DND-41 (cell line): ENCODE results near the gene BOLA3.
A peak's percentile ranks its signal among the peaks of the same experiment; 100 is the strongest.

Source experiments
- CTCF ChIP-seq: IDR thresholded peaks from 2 replicates; pipeline ENCODE4 v1.5.1; 2012; ENCODE audit warnings: borderline replicate concordance, low read length, moderate library complexity, mild to moderate bottlenecking; ENCODE audit not compliant: poor library complexity, severe bottlenecking; ENCODE audit errors: extremely low read depth
- EZH2 ChIP-seq: IDR thresholded peaks from 3 replicates; pipeline ENCODE4 v1.6.1; 2012; ENCODE audit warnings: borderline replicate concordance, low read depth, mild to moderate bottlenecking, moderate library complexity, low read length, inconsistent platforms; ENCODE audit not compliant: severe bottlenecking

DNA sequence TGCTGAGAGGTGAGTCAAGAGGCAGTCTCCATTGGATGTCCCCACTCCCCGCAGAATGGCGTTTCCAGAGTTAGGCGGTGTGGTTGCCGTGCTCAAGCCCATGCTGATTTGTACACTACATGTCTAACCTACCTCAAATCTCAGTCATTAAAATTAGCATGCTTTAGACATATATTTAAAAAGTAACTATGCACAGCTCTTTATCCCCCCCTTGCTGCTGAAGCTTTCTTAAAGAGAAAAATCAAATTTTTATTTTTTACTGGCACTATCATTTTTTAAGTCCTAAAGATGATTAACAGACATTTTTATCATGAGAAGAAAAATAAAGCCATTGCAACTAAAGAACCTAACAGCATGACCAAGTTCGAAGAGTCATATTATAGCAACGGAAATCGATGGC lies 42.9 kb downstream of the BOLA3 start:
- peak; percentile 26 for TF ChIP-seq CTCF
- TF ChIP-seq EZH2, result no peak
